Hematopoietic multipotent progenitor cell treated with erythropoietin and hydrocortisone succinate and interleukin-3 and kit ligand, for 15 days (in vitro differentiated cells): ENCODE data around the gene VPS36.
"Not testable (repeated sequence)": the region's sequence is repeated elsewhere in the genome, so short reads cannot be mapped to it uniquely, and the experiment has no call there.

Experiments
- DNase-seq: peaks from one replicate; pipeline ENCODE4 v3.0.0-alpha.2; 2015; ENCODE audit warnings: low spot score

Gene VPS36

GRCh38 chr13:52377898-52378297 is 72.5 kb downstream of the VPS36 start:
- no peak for DNase-seq

- no peak for DNase-seq
Measured at GRCh38 chr13:52374873-52375411, 75.5 kb downstream of the VPS36 start.

GRCh38 chr13:52374389-52374788 is 76.0 kb downstream of the VPS36 start:
- DNase-seq = no peak

- DNase-seq = not testable (repeated sequence)
Measured at GRCh38 chr13:52373277-52373676, 77.2 kb downstream of the VPS36 start.

GRCh38 chr13:52371736-52372247 is 78.6 kb downstream of the VPS36 start:
- DNase-seq = no peak

GRCh38 chr13:52366291-52366690 is 84.1 kb downstream of the VPS36 start:
- no peak for DNase-seq
